Neural cell (in vitro differentiated cells): ENCODE data around the gene FAU. TPM values are rescaled to one million over a fixed set of nuclear protein-coding genes. Genes with fewer than 3 reads are reported as not detected.

Experiments used
- H2AFZ ChIP-seq: fragments of 200-600, 300-800 bp; sonication (generic), shearing (Covaris generic); 2 replicates; pipeline ENCODE4 v1.6.0; 2014; ENCODE audit warnings: low read depth, mild to moderate bottlenecking, antibody characterized with exemption, low read length, moderate library complexity
- H3F3A ChIP-seq: fragments of 200-600 bp; shearing (Covaris generic); 2 replicates; pipeline ENCODE4 v1.6.1; 2016; ENCODE audit warnings: mild to moderate bottlenecking, moderate library complexity, mixed read lengths, antibody characterized with exemption, low read length; ENCODE audit not compliant: insufficient read depth, poor library complexity, severe bottlenecking
- H3K27ac ChIP-seq: fragments of 200-600, 300-800 bp; sonication (generic), shearing (Covaris generic); 2 replicates; pipeline ENCODE4 v1.5.1; 2014; ENCODE audit warnings: mild to moderate bottlenecking, low read length, moderate library complexity
- H3K27me3 ChIP-seq: fragments of 300-800, 200-600 bp; sonication (generic), shearing (Covaris generic); 2 replicates; pipeline ENCODE4 v1.6.0; 2014; ENCODE audit warnings: mild to moderate bottlenecking, low read depth, low read length, moderate library complexity; ENCODE audit not compliant: insufficient read depth
- H3K36me3 ChIP-seq: fragments of 300-800, 200-600 bp; sonication (generic), shearing (Covaris generic); 2 replicates; pipeline ENCODE4 v1.5.1; 2014; ENCODE audit warnings: mild to moderate bottlenecking, antibody characterized with exemption, low read length, moderate library complexity; ENCODE audit not compliant: insufficient read depth
- H3K4me2 ChIP-seq: fragments of 300-800, 200-600 bp; sonication (generic), shearing (Covaris generic); 2 replicates; pipeline ENCODE4 v1.6.0; 2014; ENCODE audit warnings: mild to moderate bottlenecking, low read length
- H3K4me3 ChIP-seq: fragments of 300-800, 200-600 bp; sonication (generic), shearing (Covaris generic); 2 replicates; pipeline ENCODE4 v1.5.1; 2014; ENCODE audit warnings: mild to moderate bottlenecking, low read length, moderate library complexity
- H3K79me2 ChIP-seq: fragments of 200-600 bp; shearing (Covaris generic); replicated peaks from 2 replicates; pipeline ENCODE4 v1.6.0; 2014; ENCODE audit warnings: mild to moderate bottlenecking, low read length, moderate library complexity; ENCODE audit not compliant: insufficient read depth
- H3K9ac ChIP-seq: fragments of 300-800, 200-600 bp; sonication (generic), shearing (Covaris generic); 2 replicates; pipeline ENCODE4 v1.6.1; 2016; ENCODE audit warnings: mild to moderate bottlenecking, low read length, mixed read lengths
- H3K9me2 ChIP-seq: fragments of 200-600 bp; shearing (Covaris generic); 2 replicates; pipeline ENCODE4 v1.6.1; 2016; ENCODE audit warnings: mild to moderate bottlenecking, low read length, mixed read lengths; ENCODE audit not compliant: insufficient read depth
- H3K9me3 ChIP-seq: fragments of 200-600, 300-800 bp; sonication (generic), shearing (Covaris generic); 2 replicates; pipeline ENCODE4 v1.6.1; 2016; ENCODE audit warnings: mild to moderate bottlenecking, mixed run types, low read length, moderate library complexity, mixed read lengths
- H4K20me1 ChIP-seq: fragments of 200-600 bp; shearing (Covaris generic); 2 replicates; pipeline ENCODE4 v1.6.1; 2016; ENCODE audit warnings: mild to moderate bottlenecking, mixed run types; ENCODE audit not compliant: insufficient read depth
- CTCF ChIP-seq: fragments of 450-650 bp; IDR thresholded peaks from 2 replicates; pipeline ENCODE4 v1.5.1; 2014; ENCODE audit warnings: antibody characterized with exemption, mild to moderate bottlenecking, moderate library complexity; ENCODE audit not compliant: poor library complexity, severe bottlenecking
- EP300 ChIP-seq: fragments of 450-650 bp; conservative IDR thresholded peaks from 2 replicates; pipeline ENCODE4 v1.6.1; 2014; ENCODE audit warnings: antibody characterized with exemption, mild to moderate bottlenecking, moderate library complexity; ENCODE audit not compliant: poor library complexity, severe bottlenecking
- EZH2 ChIP-seq: fragments of 200-600, 300-800 bp; shearing (Covaris generic), sonication (generic); IDR thresholded peaks from 2 replicates; pipeline ENCODE4 v1.6.1; 2014; ENCODE audit warnings: antibody characterized with exemption, low read length, borderline replicate concordance, mild to moderate bottlenecking; ENCODE audit not compliant: insufficient read depth, poor library complexity, severe bottlenecking
- MXI1 ChIP-seq: fragments of 450-650 bp; conservative IDR thresholded peaks from 2 replicates; pipeline ENCODE4 v1.6.1; 2014; ENCODE audit warnings: antibody characterized with exemption, mild to moderate bottlenecking; ENCODE audit not compliant: poor library complexity, severe bottlenecking
- POLR2AphosphoS5 ChIP-seq: IDR thresholded peaks from 2 replicates; pipeline ENCODE4 v1.6.1; 2012
- RAD21 ChIP-seq: fragments of 450-650 bp; conservative IDR thresholded peaks from 2 replicates; pipeline ENCODE4 v1.6.1; 2014; ENCODE audit warnings: antibody characterized with exemption, mild to moderate bottlenecking, moderate library complexity
- REST ChIP-seq: IDR thresholded peaks from 2 replicates; pipeline ENCODE4 v1.6.1; 2012; ENCODE audit warnings: borderline replicate concordance
- SMC3 ChIP-seq: fragments of 450-650 bp; conservative IDR thresholded peaks from 2 replicates; pipeline ENCODE4 v1.6.1; 2014; ENCODE audit warnings: antibody characterized with exemption, mild to moderate bottlenecking, moderate library complexity; ENCODE audit not compliant: poor library complexity
- TAF1 ChIP-seq: IDR thresholded peaks from 2 replicates; pipeline ENCODE4 v1.6.1; 2012; ENCODE audit warnings: low read depth
- polyA plus RNA-seq: library from polyadenylated mRNA; depleted of rRNA; stranded (reverse); fragments of >200 nt; gene quantifications from 2 replicates; pipeline ENCODE4 v1.2.3, GENCODE V29; 2014

Gene FAU
- polyA plus RNA-seq, 1 donor from 2014 or later, result 420 TPM

GRCh38 chr11:65163684-65164083 is 41.8 kb upstream of the FAU start:
- TF ChIP-seq TAF1, result no peak
- no peak for TF ChIP-seq REST
- TF ChIP-seq MXI1, result no peak
- Histone ChIP-seq H2AFZ (no peak overlapping the region), H3K9me3 (no peaks in the 10 kb centered on the region), H3K27ac (no peak overlapping the region), H3K4me3 (no peak overlapping the region), H3K9ac (no peak overlapping the region), H3K27me3 (no peaks in the 10 kb centered on the region), H3K36me3 (no peaks in the 10 kb centered on the region), H3K9me2 (no peaks in the 10 kb centered on the region), H3K4me2 (no peak overlapping the region), H3F3A (no peaks in the 10 kb centered on the region), H3K79me2 (no peaks in the 10 kb centered on the region), H4K20me1 (no peaks in the 10 kb centered on the region)

- no peak overlapping the region for H3K4me2 ChIP-seq
- no peaks in the 10 kb centered on the region for H3K36me3 ChIP-seq
- no peaks in the 10 kb centered on the region for H3K9me2 ChIP-seq
- no peak for TF ChIP-seq MXI1
- no peak for TF ChIP-seq RAD21
- no peak for TF ChIP-seq TAF1
- TF ChIP-seq CTCF, result no peak
- TF ChIP-seq EZH2, result no peak
- no peak for TF ChIP-seq REST
- no peak for TF ChIP-seq SMC3
- TF ChIP-seq POLR2AphosphoS5, result no peak
- TF ChIP-seq EP300, result no peak
- H2AFZ ChIP-seq, result no peak overlapping the region
- no peaks in the 10 kb centered on the region for H3K79me2 ChIP-seq
- H3K27me3 ChIP-seq, result no peaks in the 10 kb centered on the region
- no peaks in the 10 kb centered on the region for H4K20me1 ChIP-seq
- no peaks in the 10 kb centered on the region for H3K9me3 ChIP-seq
- no peak overlapping the region for H3K4me3 ChIP-seq
- no peak overlapping the region for H3K27ac ChIP-seq
- no peaks in the 10 kb centered on the region for H3F3A ChIP-seq
- no peak overlapping the region for H3K9ac ChIP-seq
Measured at GRCh38 chr11:65160643-65161042, 38.7 kb upstream of the FAU start.
